NCI-H2196 treated with DMSO at 0.1 percent for 48 hours (cell line): ENCODE measurements around the gene ABHD12.
"Not testable (repeated sequence)": the region's sequence is repeated elsewhere in the genome, so short reads cannot be mapped to it uniquely, and the experiment has no call there.

Experiments used
- DNase-seq: peaks from one replicate; lab custom pipeline; 2025; ENCODE audit not compliant: unreplicated experiment; lab: John Stamatoyannopoulos, UW

The ABHD12 gene

DNA sequence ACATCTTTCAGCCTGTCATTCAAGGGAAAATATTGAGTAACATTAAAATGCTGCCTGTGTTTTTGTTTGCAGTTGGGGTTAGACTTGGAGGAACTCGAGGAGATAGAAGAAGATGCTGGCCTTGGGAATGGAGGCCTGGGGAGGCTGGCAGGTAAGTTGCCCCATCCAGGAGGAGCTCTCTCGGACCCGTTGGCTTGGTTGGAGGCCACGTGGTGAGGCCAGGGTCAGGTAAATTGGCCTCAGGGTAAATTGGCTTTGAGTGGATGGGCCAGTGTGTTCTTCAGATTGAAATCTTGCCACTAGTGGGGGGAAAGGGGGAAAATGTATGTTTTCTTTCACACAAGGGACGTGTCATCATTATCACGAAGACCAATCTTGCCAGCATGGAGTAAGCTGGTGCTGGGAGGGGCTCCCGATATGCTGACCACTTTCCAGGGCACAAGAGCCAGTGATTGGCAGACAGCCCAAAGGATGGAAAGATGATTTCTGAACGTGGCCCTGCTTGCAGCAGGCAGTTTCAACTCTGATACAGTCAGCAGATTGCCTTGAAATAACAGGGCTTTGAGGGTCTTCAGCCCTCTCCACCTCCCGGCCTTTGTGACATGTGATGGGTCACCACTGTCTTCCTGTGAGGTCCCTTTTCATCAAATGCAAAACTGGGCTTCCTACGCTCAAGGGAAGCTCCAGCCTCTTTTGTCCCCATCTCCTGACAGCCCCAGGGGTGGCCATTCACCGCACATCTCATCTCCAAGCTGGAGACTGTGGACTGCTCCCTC lies 121.4 kb downstream of the ABHD12 start:
- no peak for DNase-seq

DNA sequence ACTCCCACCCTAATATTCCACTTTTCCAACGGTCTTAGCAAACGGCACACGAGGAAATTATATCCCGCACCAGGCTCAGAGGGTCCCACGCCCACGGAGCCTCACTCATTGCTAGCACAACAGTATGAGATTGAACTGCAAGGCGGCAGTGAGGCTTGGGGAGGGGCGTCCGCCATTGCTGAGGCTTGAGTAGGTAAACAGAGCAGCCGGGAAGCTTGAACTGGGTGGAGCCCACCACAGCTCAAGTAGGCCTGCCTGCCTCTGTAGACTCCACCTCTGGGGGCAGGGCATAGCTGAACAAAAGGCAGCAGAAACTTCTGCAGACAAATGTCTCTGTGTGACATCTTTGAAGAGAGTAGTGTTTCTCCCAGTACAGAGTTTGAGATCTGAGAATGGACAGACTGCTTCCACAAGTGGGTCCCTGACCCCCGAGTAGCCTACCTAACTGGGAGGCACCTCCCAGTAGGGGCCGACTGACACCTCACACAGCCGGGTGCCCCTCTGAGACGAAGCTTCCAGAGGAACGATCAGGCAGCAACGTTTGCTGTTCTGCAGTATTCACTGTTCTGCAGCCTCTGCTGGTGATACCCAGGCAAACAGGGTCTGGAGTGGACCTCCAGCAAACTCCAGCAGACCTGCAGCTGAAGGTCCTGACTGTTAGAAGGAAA lies 129.7 kb downstream of the ABHD12 start:
- DNase-seq, result not testable (repeated sequence)

GRCh38 chr20:25259788-25260254 lies 130.8 kb downstream of the ABHD12 start:
- no peak for DNase-seq

DNA sequence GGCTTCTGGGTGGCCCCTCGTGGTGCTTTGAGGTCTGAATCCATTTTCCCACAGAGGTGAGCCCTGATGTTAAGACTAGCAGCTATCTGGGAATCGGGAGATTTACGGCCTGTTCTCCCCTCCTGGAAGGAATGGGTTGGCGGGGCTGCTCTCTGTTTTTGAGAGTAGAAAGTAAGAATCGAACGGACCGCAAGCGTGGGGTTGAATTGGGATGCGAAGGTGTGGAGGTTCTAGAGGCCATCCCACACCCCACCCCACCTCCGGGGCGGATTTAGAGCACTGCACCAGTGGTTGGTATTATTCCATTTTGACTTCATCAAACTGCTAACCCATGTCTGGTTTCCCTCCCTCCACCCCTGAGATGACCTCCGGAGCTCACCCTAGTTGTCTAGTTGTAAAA lies 131.3 kb downstream of the ABHD12 start:
- DNase-seq, result no peak

DNA sequence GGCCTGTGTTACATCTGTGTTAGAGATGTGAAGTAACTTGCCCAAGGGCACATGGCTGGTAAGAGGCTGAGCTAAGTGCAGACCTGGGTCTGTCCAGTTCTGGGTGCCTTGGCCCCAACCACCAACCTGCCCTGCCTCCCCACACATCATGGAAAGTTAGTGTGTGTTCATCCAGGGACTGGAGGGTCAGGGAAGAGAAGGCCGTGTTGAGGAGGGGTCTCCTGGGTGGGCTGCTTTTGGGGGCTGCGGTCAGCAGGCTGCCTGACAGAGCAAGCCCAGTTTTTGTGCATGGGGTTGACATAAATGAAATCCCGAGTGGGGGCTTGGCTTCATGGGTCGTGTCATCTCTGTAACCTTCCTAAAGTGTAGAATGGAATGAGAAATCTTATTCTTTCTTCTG lies 131.8 kb downstream of the ABHD12 start:
- no peak for DNase-seq

GRCh38 chr20:25258476-25258805 lies 132.2 kb downstream of the ABHD12 start:
- DNase-seq, result no peak

GRCh38 chr20:25257756-25258475 lies 132.7 kb downstream of the ABHD12 start:
- no peak for DNase-seq

GRCh38 chr20:25257130-25257529 lies 133.5 kb downstream of the ABHD12 start:
- DNase-seq, result no peak

DNA sequence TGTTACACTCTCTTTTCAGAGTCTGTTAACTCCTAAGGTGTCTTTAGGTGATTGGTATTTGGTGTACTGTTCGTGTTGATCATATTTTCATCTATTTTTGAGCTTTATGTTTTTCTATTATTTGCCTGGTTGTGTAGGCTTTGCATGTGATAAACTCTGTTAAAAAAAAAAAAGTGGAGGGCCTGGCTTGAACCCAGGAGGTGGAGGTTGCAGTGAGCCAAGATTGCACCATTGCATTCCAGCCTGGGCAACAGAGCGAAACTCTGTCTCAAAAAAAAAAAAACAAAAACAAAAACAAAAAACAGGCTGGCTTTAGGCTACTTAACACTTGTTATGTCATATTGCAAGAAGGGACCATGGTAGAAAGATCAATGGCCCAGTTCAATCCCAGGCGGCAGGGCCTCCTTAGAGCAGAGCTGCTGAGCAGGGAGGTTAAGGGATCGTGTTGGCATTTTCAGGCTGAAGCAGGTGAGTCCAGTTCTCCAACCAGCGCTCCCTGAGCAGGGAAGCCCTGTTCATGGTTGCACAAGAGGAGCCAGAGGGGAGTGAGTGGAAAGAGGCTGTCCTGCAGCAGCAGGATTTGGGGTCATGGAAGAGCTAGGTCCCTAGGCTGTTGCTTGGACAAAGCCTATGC lies 134.3 kb downstream of the ABHD12 start:
- no peak for DNase-seq

DNA sequence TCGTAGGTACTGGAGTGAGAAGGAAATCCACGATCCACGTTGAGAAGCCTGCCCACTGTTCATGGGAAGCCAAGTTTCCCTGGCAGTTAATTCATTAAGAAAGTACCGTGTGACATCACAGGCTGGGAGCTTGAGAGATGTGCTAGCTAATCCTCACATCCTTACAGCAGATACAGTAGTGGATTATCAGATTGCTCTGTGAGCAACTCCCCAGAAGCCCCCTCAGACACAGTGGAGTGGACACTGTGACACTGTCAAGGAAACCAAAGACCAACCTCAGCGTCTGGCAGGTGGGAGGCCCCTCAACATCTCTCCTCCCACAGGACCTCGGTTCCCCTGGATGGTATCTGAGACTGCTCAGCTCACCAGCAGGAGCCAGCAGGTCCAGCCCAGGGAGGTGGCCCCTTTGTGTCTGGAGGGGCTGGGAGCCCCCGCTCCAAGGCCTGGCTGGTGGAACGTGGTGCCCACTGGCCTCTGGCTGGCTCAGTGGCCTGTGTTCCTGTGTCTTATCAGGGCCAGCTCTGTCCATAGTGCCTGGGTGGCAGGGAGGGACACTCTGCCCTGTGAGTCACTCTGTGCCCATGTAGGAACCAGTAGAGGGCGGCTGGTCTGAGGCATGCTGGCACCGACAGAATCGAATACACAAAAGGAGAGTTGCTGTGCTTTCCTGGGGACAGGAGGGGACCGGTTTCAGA lies 135.5 kb downstream of the ABHD12 start:
- no peak for DNase-seq

- no peak for DNase-seq
Measured at GRCh38 chr20:25254571-25254970, 136.1 kb downstream of the ABHD12 start.

DNA sequence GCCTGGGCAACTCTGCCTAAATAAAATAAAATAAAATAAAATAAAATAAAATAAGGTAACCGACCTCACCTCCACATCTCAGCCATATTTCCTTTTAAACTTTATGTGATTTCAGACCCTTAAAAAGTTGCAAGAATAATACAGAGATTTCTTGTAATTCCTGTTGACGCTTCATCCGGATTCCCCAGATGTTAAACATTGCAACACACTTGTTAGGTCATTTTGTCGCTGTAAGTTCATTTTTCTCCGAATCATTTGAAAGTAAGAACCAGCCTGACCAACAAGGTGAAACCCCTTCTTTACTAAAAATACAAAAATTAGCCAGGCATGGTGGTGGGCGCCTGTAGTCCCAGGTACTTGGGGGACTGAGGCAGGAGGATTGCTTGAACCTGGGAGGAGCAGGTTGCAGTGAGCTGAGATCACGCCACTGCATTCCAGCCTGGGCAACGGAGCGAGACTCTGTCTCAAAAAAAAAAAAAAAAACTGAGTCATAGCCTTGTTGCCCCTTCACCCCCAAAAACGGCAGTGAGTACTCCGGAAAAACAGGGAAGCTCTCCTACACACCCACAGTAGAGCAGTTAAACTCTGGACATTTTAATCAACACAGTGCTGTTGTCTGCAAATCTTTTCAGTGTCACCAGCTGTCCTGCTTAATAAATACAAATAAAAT lies 136.9 kb downstream of the ABHD12 start:
- no peak for DNase-seq

DNA sequence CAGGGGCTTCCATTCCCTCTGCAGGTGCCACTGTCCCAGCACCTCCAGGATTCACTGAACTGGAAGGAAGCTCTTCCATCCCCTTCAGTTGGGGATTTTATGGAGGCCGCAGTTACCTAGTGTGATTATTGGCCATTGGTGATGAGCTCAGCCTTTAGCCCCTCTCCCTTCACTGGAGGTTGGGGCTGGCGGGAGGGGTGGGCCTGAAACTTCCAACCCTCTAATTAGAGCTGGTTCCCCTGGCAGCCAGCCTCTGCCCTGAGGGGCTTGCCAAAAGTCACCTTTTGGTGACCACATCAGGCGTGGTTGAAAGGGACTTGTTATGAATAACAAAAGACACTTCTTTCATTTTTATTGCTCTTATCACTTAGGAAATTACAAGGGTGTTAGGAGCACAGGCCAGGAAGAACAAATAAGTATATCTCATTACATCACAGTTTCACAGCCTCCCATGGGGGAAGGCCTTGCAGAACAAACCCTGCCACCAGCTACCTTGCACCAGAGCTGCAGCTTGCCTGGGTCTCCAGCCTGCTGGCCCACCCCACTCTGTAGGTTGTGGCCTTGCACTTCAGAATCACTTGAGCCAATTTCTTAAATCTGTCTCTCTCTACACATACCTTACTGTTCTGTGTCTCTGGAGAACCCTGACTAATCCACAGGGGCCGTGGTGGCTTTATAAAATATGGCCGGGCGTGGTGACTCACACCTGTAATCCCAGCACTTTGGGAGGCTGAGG lies 137.8 kb downstream of the ABHD12 start:
- no peak for DNase-seq

- DNase-seq, result no peak
Measured at GRCh38 chr20:25252230-25252651, 138.4 kb downstream of the ABHD12 start.

DNA sequence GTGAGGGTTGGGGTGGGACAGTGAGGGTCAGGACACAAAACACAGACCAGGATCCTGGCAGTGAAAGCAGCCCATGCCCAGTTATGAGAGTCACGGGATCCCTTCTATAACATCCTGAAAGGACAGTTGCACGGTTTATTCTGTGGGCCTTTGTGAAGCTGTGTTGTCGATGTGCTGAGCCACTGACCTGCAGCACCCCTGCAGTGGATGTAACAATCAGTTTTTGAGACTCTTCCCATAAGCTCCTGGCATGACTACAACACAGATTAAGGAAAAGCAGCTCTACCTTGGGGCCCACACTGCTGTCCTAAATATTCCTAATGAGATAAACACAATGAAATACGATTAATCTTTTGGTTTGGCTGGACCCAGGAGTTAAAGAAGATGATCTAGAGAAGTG lies 139.1 kb downstream of the ABHD12 start:
- no peak for DNase-seq

- DNase-seq, result no peak
Measured at GRCh38 chr20:25251019-25251418, 139.6 kb downstream of the ABHD12 start.

GRCh38 chr20:25250508-25250907 lies 140.1 kb downstream of the ABHD12 start:
- no peak for DNase-seq
